ENCODE results near the gene METRNL. TPM values are rescaled to one million over a fixed set of nuclear protein-coding genes. Genes with fewer than 3 reads are reported as not detected.

The METRNL gene
- total RNA-seq, 1 donor from 2014 or later: 156 TPM

GRCh38 chr17:83104577-83105505, 25.4 kb downstream of the METRNL start:
- no peaks in the 10 kb centered on the region for H3K9me3 ChIP-seq
- H3K27me3 ChIP-seq: no peaks in the 10 kb centered on the region
- TF ChIP-seq POLR2A (IDR thresholded peaks at IDR 0.05): no peak
- no peak for TF ChIP-seq CTCF (IDR thresholded peaks at IDR 0.05)
- no peak for TF ChIP-seq POLR2AphosphoS5 (IDR thresholded peaks at IDR 0.05; ENCODE audit: insufficient read depth in 1 of 2, low read depth in 1 of 2)
- no peak overlapping the region for H3K4me3 ChIP-seq
- DNase-seq (ENCODE audit: extremely low spot score in 2 of 2): no peak
- intact Hi-C loops (cut with DNase I): no loop called here
- peak overlapping the region; percentile 76 for H3K27ac ChIP-seq
- H3K4me1 ChIP-seq: peaks cover 52% of the 10 kb centered on the region
- no peaks in the 10 kb centered on the region for H3K36me3 ChIP-seq

GRCh38 chr17:83105512-83105911, 26.1 kb downstream of the METRNL start:
- no peaks in the 10 kb centered on the region for H3K36me3 ChIP-seq
- intact Hi-C loops (cut with DNase I): no loop called here
- peak overlapping the region; percentile 76 for H3K27ac ChIP-seq
- no peaks in the 10 kb centered on the region for H3K27me3 ChIP-seq
- DNase-seq (ENCODE audit: extremely low spot score in 2 of 2): no peak
- peaks cover 52% of the 10 kb centered on the region for H3K4me1 ChIP-seq
- H3K4me3 ChIP-seq: no peak overlapping the region
- TF ChIP-seq POLR2AphosphoS5 (IDR thresholded peaks at IDR 0.05; ENCODE audit: insufficient read depth in 1 of 2, low read depth in 1 of 2): no peak
- H3K9me3 ChIP-seq: no peaks in the 10 kb centered on the region

- DNase-seq (ENCODE audit: extremely low spot score in 2 of 2): no peak
- Histone ChIP-seq H3K36me3 (no peaks in the 10 kb centered on the region), H3K4me1 (peaks cover 52% of the 10 kb centered on the region), H3K27me3 (no peaks in the 10 kb centered on the region), H3K9me3 (no peaks in the 10 kb centered on the region), H3K4me3 (no peak overlapping the region), H3K27ac (peak overlapping the region; percentile 76)
- intact Hi-C loops (cut with DNase I): no loop called here
- TF ChIP-seq POLR2AphosphoS5 (IDR thresholded peaks at IDR 0.05; ENCODE audit: insufficient read depth in 1 of 2, low read depth in 1 of 2): peak in 1 of 2 donors; percentile 17
- no peak for TF ChIP-seq CTCF (IDR thresholded peaks at IDR 0.05)
These were observed 26.7 kb downstream of the METRNL start for GRCh38 chr17:83106056-83106588.

- Histone ChIP-seq H3K27ac (peak overlapping the region; percentile 76), H3K36me3 (no peaks in the 10 kb centered on the region), H3K27me3 (no peaks in the 10 kb centered on the region), H3K9me3 (no peaks in the 10 kb centered on the region), H3K4me3 (no peak overlapping the region), H3K4me1 (peaks cover 46% of the 10 kb centered on the region)
- TF ChIP-seq POLR2AphosphoS5 (IDR thresholded peaks at IDR 0.05; ENCODE audit: insufficient read depth in 1 of 2, low read depth in 1 of 2): no peak
- no peak for TF ChIP-seq CTCF (IDR thresholded peaks at IDR 0.05)
- TF ChIP-seq POLR2A (IDR thresholded peaks at IDR 0.05): no peak
- DNase-seq (ENCODE audit: extremely low spot score in 2 of 2): no peak
- intact Hi-C loops (cut with DNase I): no loop called here
These were observed 27.7 kb downstream of the METRNL start for GRCh38 chr17:83106913-83107655.

- Histone ChIP-seq H3K4me1 (peaks cover 44% of the 10 kb centered on the region), H3K9me3 (no peaks in the 10 kb centered on the region), H3K36me3 (no peaks in the 10 kb centered on the region), H3K27me3 (no peaks in the 10 kb centered on the region), H3K27ac (peak overlapping the region; percentile 76), H3K4me3 (no peak overlapping the region)
- intact Hi-C loops (cut with DNase I): no loop called here
- no peak for DNase-seq (ENCODE audit: extremely low spot score in 2 of 2)
- TF ChIP-seq POLR2A (IDR thresholded peaks at IDR 0.05) (no peak), POLR2AphosphoS5 (IDR thresholded peaks at IDR 0.05; ENCODE audit: insufficient read depth in 1 of 2, low read depth in 1 of 2) (no peak), CTCF (IDR thresholded peaks at IDR 0.05) (no peak)
These were observed 28.2 kb downstream of the METRNL start for GRCh38 chr17:83107656-83108048.
